Activated CD8-positive, alpha-beta memory T cell treated with anti-CD3 and anti-CD28 coated beads for 36 hours (primary cell): ENCODE results near the gene ROR2. TPM values are rescaled to one million over a fixed set of nuclear protein-coding genes. Genes with fewer than 3 reads are reported as not detected.

Source experiments
- CTCF ChIA-PET: fragments of 350-600 bp; sonication (Branson Sonifier 250); formaldehyde crosslinking; loops from one replicate; lab custom pipeline; 2021; ENCODE audit warnings: antibody characterized with exemption; lab: Charles Lee
- POLR2A ChIA-PET: fragments of 350-600 bp; sonication (Branson Sonifier 250); formaldehyde crosslinking; loops from one replicate; lab custom pipeline; 2021; ENCODE audit warnings: antibody characterized with exemption; lab: Charles Lee
- total RNA-seq, 2 experiments: library from RNA; stranded (reverse); gene quantifications; one replicate each; pipeline ENCODE4 v1.2.3, GENCODE V29; 2021

ROR2 gene
- total RNA-seq, 2 experiments from 2014 or later, result not detected

GRCh38 chr9:91746357-91746756 is 203.7 kb downstream of the ROR2 start:
- CTCF ChIA-PET, result interaction anchor here (1.6 kb wide), 1 partner anchor 11 kb away, joined by 4 read pairs; no protein-coding TSS in a partner anchor
- POLR2A ChIA-PET, result no interaction called here

DNA sequence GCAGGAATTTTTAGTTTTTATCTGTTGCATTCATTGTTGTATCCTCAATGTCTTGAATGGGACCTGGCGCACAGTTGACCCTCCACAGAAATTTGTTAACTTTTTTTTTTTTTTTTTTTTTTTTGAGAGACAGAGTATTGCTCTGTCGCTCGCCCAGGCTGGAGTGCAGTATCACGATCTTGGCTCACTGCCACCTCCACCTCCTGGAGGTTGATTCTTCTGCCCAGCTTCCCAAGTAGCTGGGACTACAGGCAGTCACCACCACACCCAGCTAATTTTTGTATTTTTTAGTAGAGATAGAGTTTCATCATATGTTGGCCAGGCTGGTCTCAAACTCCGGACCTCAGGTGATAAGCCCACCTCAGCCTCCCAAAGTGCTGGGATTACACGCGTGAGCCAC is 205.9 kb downstream of the ROR2 start:
- POLR2A ChIA-PET, result no interaction called here

DNA sequence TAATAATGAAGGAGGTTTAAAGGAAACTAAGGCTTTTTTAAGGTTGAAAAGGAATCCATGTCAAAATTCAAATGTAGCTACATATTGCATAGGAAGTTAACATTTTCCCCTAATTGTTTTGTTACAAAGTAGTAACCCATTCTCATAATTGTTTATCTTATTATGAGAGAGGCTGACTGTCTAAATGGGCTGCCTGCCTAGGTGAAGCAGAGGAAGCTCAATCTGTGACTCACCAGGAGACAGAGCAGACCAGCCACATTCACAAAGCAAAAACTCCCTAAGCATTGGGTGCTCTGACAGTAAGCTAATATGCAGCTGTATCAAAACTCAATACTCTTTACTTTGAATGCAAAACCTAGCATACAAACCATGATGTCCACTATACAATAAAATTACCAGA is 208.5 kb downstream of the ROR2 start:
- CTCF ChIA-PET, result interaction anchor here (2.0 kb wide), 1 partner anchor 14 kb away, joined by 5 read pairs; no protein-coding TSS in a partner anchor
- POLR2A ChIA-PET, result no interaction called here

More for the DNA sequence above, 205.9 kb downstream of the ROR2 start:
- CTCF ChIA-PET, result no interaction called here

DNA sequence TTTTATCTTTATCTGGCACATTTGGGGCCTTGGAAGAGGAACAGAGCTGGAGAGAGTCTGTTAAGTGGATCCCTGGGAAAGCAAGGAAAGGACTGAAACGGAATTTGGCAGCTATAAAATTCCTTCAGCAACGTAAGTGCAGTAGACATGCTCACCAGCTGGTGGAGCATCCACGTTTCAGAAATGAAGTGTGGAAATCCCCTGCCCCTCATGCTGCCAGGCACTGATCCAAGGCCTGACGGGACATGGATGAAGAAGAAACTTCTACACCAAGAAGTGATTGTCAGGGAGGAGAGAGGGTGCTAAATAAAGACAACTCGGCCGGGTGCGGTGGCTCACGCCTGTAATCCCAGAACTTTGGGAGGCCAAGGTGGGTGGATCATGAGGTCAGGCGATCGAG is 209.3 kb downstream of the ROR2 start:
- ChIA-PET CTCF (interaction anchor here (2.0 kb wide), 1 partner anchor 13 kb away, joined by 5 read pairs; no protein-coding TSS in a partner anchor), POLR2A (no interaction called here)

GRCh38 chr9:91736898-91737601 is 213.0 kb downstream of the ROR2 start:
- ChIA-PET CTCF (no interaction called here), POLR2A (no interaction called here)

GRCh38 chr9:91736311-91736710 is 213.7 kb downstream of the ROR2 start:
- ChIA-PET POLR2A (no interaction called here), CTCF (no interaction called here)

GRCh38 chr9:91735049-91735448 is 215.0 kb downstream of the ROR2 start:
- ChIA-PET POLR2A (no interaction called here), CTCF (interaction anchor here (1.0 to 1.3 kb wide), 2 partner anchors 12 to 394 kb away, joined by 3 to 4 read pairs; no protein-coding TSS in a partner anchor)

DNA sequence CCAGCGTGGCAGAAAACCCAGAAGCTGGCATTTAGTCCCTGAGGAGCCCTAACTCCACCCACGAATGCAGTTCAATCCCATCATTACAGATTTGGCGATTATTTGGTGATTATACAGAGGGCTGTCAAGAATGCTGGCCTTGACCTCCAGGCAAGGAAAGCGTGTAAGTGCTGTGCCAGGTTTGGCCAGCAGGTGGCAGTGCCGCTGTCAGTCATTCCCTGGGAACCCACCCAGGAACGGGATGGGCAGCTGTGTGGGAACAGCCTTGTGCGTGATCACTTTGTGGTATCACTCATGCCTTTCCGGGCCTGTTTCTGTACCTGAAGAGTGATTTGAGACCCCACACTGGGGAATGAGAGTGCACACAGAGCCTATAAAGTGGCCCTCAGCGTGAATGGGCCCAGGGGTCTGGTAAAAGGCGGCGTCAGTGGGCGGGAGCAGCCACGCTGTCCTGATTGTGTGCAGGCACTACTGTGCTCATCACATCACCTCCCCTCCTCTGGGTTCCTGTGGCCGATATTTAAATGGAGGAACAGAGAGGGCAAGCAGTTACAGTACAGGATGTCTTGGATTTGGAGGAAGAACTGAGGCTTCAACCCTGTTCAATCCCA is 215.6 kb downstream of the ROR2 start:
- ChIA-PET CTCF (interaction anchor here (0.9 to 1.3 kb wide), 3 partner anchors 13 to 393 kb away, joined by 3 to 4 read pairs (median 3); no protein-coding TSS in a partner anchor), POLR2A (no interaction called here)

- CTCF ChIA-PET, result no interaction called here
- POLR2A ChIA-PET, result no interaction called here
Measured at GRCh38 chr9:91733006-91733624, 216.9 kb downstream of the ROR2 start.

DNA sequence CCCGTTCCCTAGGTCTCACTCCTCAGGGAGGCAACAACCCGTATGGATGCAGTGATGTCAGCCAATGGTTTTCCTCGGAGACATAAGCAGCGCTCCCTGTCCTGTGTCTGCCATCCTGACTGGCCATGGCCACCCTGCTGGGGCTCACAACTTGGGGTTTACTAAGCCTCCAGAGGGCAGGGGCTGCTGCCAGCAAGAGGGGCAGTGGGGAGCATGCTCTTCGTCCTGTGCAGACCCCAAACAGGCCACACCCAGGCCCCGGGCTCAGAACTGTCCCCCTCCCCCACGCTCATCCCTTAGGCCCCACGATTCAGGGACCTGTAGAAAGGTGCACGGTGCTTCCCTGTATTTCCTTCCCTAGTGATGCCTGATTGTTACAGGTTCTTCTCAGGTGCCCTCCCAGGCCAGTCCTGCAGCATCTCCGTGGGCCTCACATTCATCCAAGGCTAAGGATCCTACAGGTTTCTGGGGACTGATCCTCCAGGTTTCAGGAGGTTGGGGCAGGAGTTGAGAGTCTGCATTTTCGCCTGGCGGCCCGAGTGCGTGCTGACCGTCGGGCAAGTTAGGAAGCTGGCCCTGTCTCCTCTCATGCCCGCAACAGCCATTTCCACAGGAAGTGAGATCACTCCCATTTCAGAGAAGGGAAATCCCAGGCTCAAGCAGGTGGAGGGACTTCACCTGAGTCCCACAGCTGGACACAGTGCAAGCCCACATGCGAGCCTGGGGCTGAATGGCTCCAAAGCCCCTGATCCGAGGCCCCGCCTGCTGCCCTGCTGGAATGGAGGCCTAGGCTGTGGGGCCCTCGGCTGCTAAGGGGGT is 217.6 kb downstream of the ROR2 start:
- ChIA-PET CTCF (no interaction called here), POLR2A (no interaction called here)

DNA sequence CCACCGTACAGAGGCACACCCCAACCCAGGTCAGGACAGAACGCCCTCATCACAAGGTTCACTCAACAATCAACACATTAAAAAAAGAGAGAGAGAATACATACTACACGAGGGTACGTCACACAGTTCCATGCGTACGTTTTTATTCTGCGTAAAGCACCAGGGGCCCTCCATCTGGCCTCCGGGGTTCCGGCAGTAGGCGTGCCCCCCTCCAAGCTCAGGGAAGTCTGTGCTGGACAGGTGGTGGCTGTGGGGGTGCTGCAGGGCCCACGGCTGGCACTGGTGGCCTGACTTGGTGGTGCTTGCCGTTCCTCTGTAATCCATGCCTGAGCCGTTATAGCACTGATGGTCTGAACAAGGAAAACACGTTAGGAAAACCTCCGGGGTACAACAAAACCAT is 219.2 kb downstream of the ROR2 start:
- CTCF ChIA-PET, result interaction anchor here (0.5 kb wide), 1 partner anchor 39 kb away, joined by 3 read pairs; no protein-coding TSS in a partner anchor
- POLR2A ChIA-PET, result no interaction called here

GRCh38 chr9:91729558-91729842 is 220.5 kb downstream of the ROR2 start:
- POLR2A ChIA-PET, result no interaction called here

GRCh38 chr9:91727972-91728371 is 222.1 kb downstream of the ROR2 start:
- ChIA-PET POLR2A (no interaction called here), CTCF (interaction anchor here (1.3 to 1.7 kb wide), 4 partner anchors 13 to 813 kb away, joined by 3 to 12 read pairs (median 4); no protein-coding TSS in a partner anchor)

More at GRCh38 chr9:91729558-91729842, 220.5 kb downstream of the ROR2 start:
- CTCF ChIA-PET, result interaction anchor here (1.7 kb wide), 1 partner anchor 814 kb away, joined by 12 read pairs; no protein-coding TSS in a partner anchor

DNA sequence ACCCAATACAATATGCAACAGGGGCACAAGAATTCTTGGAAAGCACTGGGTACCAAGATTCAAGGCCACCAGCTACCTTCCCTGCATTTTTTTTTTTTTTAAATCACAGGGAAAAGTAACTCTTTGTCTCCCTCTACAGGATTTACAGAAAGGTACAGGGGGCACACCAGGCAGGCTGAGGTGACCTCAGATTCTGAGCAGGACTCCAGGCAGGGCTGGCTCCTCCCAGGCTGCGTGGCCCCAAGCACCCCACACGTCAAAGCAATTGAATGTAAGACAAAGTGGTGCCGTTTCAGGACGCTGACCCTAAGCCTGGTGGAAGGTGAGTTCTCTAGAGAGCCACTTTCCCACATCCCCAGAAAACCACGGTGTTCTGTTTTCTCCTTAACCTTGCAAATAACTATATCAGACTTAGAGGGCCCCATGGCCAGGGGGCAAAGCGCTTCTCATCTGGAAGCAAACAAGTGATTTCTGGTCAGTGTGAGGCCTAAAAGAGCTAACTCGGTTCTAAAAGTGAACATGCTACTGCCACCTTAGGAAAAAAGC is 222.6 kb downstream of the ROR2 start:
- POLR2A ChIA-PET, result interaction anchor here (0.6 kb wide), 1 partner anchor 112 kb away, joined by 4 read pairs; no protein-coding TSS in a partner anchor
- CTCF ChIA-PET, result interaction anchor here (0.6 to 1.7 kb wide), 12 partner anchors 9 to 861 kb away, joined by 3 to 5 read pairs (median 3); no protein-coding TSS in a partner anchor

GRCh38 chr9:91726406-91727100 is 223.5 kb downstream of the ROR2 start:
- ChIA-PET POLR2A (interaction anchor here (0.6 kb wide), 1 partner anchor 111 kb away, joined by 4 read pairs; no protein-coding TSS in a partner anchor), CTCF (interaction anchor here (0.6 to 1.7 kb wide), 13 partner anchors 8 to 860 kb away, joined by 3 to 5 read pairs (median 3); no protein-coding TSS in a partner anchor)

DNA sequence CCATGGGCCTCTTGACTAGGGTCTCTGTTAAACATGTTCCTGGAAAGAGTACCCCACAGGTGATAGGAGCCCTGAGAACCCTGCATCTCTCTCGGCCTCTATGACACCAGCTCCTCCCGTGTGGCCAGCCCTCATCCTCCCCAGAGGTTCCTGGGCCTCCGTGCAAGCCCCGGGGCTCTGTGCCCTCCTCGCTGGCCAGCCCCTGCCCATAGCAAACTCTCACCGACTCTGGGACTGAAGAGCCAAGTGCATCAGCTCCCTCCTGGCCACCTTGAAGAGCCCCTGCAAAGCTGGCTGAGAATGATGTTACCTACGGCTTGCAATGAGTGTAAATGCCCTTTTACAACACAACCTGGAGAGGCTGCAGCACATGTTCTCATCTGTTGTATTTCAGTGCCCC is 224.4 kb downstream of the ROR2 start:
- CTCF ChIA-PET, result interaction anchor here (0.9 kb wide), 1 partner anchor 810 kb away, joined by 4 read pairs; no protein-coding TSS in a partner anchor
- POLR2A ChIA-PET, result no interaction called here

DNA sequence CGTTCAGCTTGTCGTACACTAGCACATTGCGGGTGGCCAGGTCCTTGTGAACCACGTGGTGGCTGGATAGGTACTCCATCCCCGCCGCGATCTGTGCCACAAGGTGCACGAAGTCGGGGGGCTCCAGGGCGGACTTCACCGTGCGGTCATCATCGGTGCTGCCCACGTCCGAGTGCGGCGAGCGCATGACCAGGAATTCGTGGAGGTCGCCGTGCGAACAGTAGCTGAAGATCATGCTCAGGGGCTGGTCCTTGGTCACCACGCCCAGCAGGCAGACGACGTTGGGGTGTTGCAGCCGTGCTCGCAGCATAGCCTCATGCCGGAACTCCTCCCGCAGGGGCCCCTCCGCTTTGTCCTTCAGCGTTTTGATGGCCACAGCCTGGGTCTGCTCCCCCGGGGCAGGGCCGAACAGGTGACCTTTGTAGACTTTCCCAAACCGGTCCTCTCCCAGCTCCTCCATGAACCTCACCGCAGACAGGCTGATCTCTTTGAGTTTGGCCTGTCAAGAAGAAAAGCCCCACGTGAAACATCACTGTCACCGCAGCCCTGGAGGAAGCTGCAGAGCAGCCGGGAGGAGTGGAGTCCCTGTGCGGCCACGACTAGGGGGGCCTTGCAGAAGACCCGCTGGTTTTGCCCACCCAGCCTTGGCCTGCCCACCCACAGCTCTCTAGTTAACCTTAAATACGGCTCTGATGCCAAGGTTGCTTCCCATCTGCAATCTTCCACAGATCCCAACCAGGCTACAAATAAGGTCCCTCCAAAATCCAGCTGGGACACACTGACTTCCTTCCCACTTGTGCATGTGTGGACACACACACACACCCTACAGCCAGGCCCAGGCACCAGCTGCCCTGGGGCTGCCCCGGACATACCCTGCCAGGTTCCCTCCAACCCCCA is 225.2 kb downstream of the ROR2 start:
- ChIA-PET CTCF (no interaction called here), POLR2A (no interaction called here)
